ENCODE measurements around the gene RNASEH2C.
"Not testable (repeated sequence)": the region's sequence is repeated elsewhere in the genome, so short reads cannot be mapped to it uniquely, and the experiment has no call there.

Gene RNASEH2C

GRCh38 chr11:65716774-65717405, 3.7 kb downstream of the RNASEH2C start:
- DNase-seq (ENCODE audit: low spot score), result no peak

- no peak for DNase-seq (ENCODE audit: low spot score)
Measured at GRCh38 chr11:65716302-65716701, 4.3 kb downstream of the RNASEH2C start.

GRCh38 chr11:65714433-65714832, 6.2 kb downstream of the RNASEH2C start:
- no peak for DNase-seq (ENCODE audit: low spot score)

GRCh38 chr11:65713212-65713969, 7.2 kb downstream of the RNASEH2C start:
- no peak for DNase-seq (ENCODE audit: low spot score)

GRCh38 chr11:65712633-65713076, 7.9 kb downstream of the RNASEH2C start:
- no peak for DNase-seq (ENCODE audit: low spot score)

GRCh38 chr11:65711785-65712632, 8.6 kb downstream of the RNASEH2C start, which contains the start of gene KAT5:
Gene KAT5, plus strand, starts transcription at chr11:65712252. Its CDS starts 16 bp downstream, at chr11:65712268.
- DNase-seq (ENCODE audit: low spot score), result peak; percentile 97

GRCh38 chr11:65710421-65710820, 10.2 kb downstream of the RNASEH2C start:
- no peak for DNase-seq (ENCODE audit: low spot score)

GRCh38 chr11:65709661-65710060, 10.9 kb downstream of the RNASEH2C start:
- DNase-seq (ENCODE audit: low spot score), result no peak

- DNase-seq (ENCODE audit: low spot score), result no peak
Measured at GRCh38 chr11:65708451-65708850, 12.1 kb downstream of the RNASEH2C start.

- DNase-seq (ENCODE audit: low spot score), result not testable (repeated sequence)
Measured at GRCh38 chr11:65707002-65707401, 13.6 kb downstream of the RNASEH2C start.

GRCh38 chr11:65706303-65706763, 14.3 kb downstream of the RNASEH2C start:
- peak; percentile 79 for DNase-seq (ENCODE audit: low spot score)

- no peak for DNase-seq (ENCODE audit: low spot score)
Measured at GRCh38 chr11:65703846-65704245, 16.8 kb downstream of the RNASEH2C start.

GRCh38 chr11:65701686-65702085, 18.9 kb downstream of the RNASEH2C start:
- no peak for DNase-seq (ENCODE audit: low spot score)

GRCh38 chr11:65700399-65700798, 20.2 kb downstream of the RNASEH2C start:
- DNase-seq (ENCODE audit: low spot score), result no peak

GRCh38 chr11:65699306-65699705, 21.3 kb downstream of the RNASEH2C start:
- DNase-seq (ENCODE audit: low spot score), result no peak

- no peak for DNase-seq (ENCODE audit: low spot score)
Measured at GRCh38 chr11:65698205-65698604, 22.4 kb downstream of the RNASEH2C start.

- no peak for DNase-seq (ENCODE audit: low spot score)
Measured at GRCh38 chr11:65696802-65697552, 23.6 kb downstream of the RNASEH2C start.

- DNase-seq (ENCODE audit: low spot score), result no peak
Measured at GRCh38 chr11:65695459-65696241, 24.9 kb downstream of the RNASEH2C start.

- no peak for DNase-seq (ENCODE audit: low spot score)
Measured at GRCh38 chr11:65692367-65692766, 28.2 kb downstream of the RNASEH2C start.

- DNase-seq (ENCODE audit: low spot score), result not testable (repeated sequence)
Measured at GRCh38 chr11:65691847-65692246, 28.8 kb downstream of the RNASEH2C start.

GRCh38 chr11:65685981-65686380, 34.6 kb downstream of the RNASEH2C start:
- DNase-seq (ENCODE audit: low spot score), result no peak

Data from CD4-positive, alpha-beta T cell treated with Interleukin-15 for 4 hours (primary cell).